Neural cell (in vitro differentiated cells): ENCODE data around the gene FOXN1.

Source experiments
- CTCF ChIP-seq: fragments of 450-650 bp; IDR thresholded peaks from 2 replicates; pipeline ENCODE4 v1.5.1; 2014; ENCODE audit warnings: antibody characterized with exemption, mild to moderate bottlenecking, moderate library complexity; ENCODE audit not compliant: poor library complexity, severe bottlenecking
- EP300 ChIP-seq: fragments of 450-650 bp; conservative IDR thresholded peaks from 2 replicates; pipeline ENCODE4 v1.6.1; 2014; ENCODE audit warnings: antibody characterized with exemption, mild to moderate bottlenecking, moderate library complexity; ENCODE audit not compliant: poor library complexity, severe bottlenecking
- EZH2 ChIP-seq: fragments of 200-600, 300-800 bp; shearing (Covaris generic), sonication (generic); IDR thresholded peaks from 2 replicates; pipeline ENCODE4 v1.6.1; 2014; ENCODE audit warnings: antibody characterized with exemption, low read length, borderline replicate concordance, mild to moderate bottlenecking; ENCODE audit not compliant: insufficient read depth, poor library complexity, severe bottlenecking
- POLR2AphosphoS5 ChIP-seq: IDR thresholded peaks from 2 replicates; pipeline ENCODE4 v1.6.1; 2012
- REST ChIP-seq: IDR thresholded peaks from 2 replicates; pipeline ENCODE4 v1.6.1; 2012; ENCODE audit warnings: borderline replicate concordance
- SMC3 ChIP-seq: fragments of 450-650 bp; conservative IDR thresholded peaks from 2 replicates; pipeline ENCODE4 v1.6.1; 2014; ENCODE audit warnings: antibody characterized with exemption, mild to moderate bottlenecking, moderate library complexity; ENCODE audit not compliant: poor library complexity

- TF ChIP-seq CTCF (no peak), SMC3 (no peak), EZH2 (no peak), EP300 (no peak), POLR2AphosphoS5 (no peak), REST (no peak)
These were observed 18.6 kb downstream of the FOXN1 start for GRCh38 chr17:28524476-28525424.
